GM21786 (cell line): ENCODE results near the gene DMGDH.

ENCODE experiments used
- ATAC-seq: cut with Tn5 transposase; IDR thresholded peaks from one replicate; pipeline ENCODE4 v1.9.1; 2021; ENCODE audit not compliant: unreplicated experiment

DMGDH gene

DNA sequence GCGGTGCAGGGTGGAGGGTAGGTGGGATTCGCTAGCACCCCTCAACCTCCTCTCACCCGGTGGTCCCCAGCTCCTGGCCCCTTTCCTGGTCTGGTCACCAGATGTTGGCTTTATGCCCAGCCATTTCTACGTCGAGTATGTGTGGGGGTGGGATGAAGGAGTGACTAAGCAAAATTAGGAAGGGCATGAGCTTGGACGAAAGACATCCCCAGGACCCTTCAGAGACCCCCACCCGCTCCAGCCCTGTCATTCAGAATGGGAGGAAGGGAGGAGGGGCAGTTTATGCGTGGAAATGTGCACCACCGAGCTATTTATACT is 835 bp upstream of the DMGDH start:
- ATAC-seq: no peak

GRCh38 chr5:79062436-79062835 is 7.0 kb downstream of the DMGDH start:
- no peak for ATAC-seq

DNA sequence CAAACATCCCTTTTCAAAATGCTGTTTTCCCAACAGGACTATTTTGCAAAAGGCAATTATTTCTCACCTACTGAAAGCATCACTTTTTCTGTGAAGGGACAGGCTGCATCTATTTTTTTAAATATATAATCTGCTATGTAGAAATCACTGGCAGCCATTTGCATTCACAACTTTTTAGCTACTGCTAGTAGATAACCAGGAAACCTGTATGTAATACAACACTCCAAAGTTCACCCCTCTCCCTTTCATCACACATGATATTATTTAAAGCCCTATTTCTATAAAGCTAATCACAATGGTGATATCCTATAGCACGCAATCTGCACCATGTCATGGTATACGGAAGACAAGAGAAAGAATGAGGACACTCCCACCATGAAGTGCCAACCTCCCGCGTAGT is 9.8 kb downstream of the DMGDH start:
- no peak for ATAC-seq

- ATAC-seq: no peak
These were observed 12.6 kb downstream of the DMGDH start for GRCh38 chr5:79056847-79057246.

GRCh38 chr5:79055017-79055416 is 14.5 kb downstream of the DMGDH start:
- ATAC-seq: no peak

DNA sequence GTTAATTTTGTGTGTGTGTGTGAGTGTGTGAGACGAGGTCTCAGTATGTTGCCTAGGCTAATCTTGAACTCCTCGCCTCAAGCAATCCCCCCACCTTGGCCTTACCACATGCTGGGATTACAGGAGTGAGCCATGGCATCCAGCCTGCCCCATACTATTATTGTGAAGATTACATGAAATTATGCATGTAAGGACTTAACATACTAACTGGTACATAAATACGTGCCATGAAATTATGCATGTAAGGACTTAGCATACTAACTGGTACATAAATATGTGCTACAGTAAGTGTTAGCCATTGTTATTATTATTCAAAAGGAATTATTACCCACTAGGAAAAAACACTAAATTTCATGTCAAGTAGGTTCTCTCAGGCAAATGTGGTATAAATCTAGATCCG is 16.2 kb downstream of the DMGDH start:
- ATAC-seq: no peak

DNA sequence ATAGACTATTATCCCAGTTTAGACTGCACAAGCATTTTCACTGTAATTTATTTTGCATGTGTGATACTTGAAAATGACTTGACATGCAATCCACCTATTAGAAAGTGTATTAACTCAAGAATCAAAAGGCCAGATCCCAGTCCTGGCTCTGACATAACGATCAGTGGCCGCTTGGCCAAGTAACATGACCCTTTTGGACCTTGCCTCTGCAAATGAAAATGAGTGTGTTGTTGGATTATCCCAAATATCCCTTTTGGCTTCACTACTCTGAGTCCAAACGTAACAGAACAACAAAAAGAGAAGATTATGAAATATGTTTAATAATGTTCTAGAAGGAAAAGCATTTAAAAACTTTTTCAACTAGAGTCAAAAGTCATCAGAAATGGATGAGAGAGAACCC is 19.0 kb downstream of the DMGDH start:
- no peak for ATAC-seq

DNA sequence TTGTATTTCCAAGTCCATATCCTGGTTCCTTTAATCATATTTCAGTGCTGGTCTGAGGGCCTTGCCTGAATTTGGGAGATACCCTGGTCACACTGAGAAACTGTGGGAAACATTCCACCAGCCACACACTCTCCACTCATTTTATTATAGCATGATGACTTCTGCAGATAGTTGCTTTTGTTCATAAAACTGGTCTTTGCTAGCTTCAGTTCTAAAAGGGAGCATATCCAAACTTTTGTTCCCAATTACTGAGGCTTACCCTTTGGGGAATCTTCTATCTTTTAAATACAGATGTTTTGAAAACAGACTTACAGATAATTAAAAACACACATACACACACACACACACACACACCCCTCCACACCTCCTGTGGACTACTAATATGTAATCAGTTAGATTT is 21.0 kb downstream of the DMGDH start:
- ATAC-seq: no peak

DNA sequence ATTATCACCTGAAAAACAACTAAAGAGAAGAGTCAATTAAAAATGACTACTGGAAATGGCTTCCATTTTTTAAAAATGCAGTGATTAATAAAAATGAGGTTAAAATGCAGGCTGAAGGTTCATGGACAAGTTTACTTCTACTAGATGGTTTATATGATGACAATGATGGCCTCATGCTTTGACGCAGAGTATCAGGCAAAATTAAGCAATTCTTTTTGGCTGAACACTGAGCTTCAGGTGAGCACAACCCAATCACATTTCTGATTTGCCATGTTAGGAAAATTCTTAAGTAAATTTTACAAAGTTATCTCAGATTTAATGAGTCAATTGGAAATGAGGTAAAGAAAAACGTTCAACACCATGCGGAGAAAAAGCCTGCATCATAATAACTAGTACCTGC is 22.3 kb downstream of the DMGDH start:
- no peak for ATAC-seq

DNA sequence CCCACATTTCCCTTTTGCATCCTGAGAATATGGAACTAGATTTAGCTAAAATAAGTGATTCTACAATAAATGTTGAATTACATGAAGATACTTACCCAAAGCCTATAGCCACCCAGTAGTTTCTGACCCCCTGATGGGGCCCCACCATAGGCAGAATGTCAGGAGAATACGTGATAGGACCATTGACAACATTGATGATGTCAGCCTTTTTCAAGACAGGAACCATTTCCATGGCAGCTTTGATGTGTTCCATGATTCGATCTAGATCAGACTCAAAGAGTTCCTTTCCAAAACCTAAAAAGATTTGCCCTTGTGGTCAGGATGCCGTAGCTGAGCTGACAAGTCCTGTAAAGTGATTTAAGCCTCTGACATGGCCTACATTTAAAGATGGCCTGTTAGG is 27.3 kb downstream of the DMGDH start:
- no peak for ATAC-seq

DNA sequence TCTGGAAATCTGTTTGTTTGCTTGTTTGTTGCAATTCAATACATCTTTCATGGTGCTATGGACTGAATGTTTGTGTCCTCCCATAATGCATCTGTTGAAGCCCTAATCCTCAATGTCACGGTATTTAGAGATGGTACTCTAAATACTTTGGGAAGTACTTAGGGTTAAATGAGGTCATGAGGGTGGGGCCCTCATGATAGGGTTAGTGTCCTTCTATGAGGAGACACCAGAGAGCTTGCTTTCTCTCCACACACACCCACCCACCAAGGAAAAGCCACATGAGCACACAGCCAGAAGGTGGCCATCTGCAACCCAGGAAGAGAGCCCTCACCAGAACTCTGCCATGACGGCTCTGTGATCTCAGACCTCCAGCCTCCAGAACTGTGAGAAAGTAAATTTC is 32.7 kb downstream of the DMGDH start:
- ATAC-seq: no peak

DNA sequence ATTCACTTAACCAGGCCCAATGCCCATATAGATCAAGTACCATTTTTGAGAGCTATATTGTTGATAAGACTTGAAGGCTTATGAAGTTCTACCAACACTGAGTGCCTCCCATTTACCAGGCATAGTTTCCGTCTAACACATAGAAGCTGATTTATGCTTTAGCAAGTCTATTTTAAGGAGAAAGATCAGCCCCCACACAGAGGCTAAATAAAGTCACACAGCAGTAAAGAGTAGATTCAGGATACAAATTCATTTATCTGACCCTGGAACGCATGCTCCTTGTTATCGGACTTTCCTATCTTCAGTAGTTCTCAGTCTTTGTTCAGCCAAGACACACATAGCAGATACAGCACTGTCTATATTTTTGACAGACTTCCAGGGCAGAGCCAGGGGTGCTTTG is 34.2 kb downstream of the DMGDH start:
- no peak for ATAC-seq

GRCh38 chr5:79032782-79033181 is 36.7 kb downstream of the DMGDH start:
- ATAC-seq: no peak

DNA sequence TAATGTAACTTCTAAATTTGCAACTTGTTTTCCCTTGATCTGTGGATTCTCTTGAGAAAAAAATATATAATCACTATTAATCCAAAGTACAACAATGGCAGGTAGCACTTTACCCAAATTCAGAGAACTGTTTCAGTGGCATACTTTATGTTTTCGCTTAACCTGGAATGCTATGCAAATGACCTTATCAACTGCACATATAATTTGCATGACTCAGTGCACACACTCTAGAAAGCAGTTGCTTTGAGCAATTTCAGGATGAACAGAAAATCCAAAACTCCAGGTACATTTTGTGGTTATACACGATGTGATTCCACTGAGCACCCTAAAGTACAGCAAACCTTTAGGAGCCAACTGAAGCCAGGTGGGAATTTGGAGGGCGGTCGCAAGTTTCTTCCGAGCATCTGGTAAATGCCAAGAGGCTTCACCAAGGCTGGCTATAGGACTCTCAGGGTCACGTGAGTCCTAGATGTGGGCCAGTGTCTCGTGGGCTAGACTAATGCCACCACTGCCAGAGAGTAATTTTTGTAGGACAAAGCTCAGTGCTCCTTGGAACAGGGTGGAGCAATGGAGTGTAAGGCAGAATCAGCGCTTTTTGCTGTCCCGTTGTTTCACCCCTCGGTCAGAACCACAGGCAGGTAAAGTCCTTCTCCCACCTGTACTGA is 37.3 kb downstream of the DMGDH start:
- ATAC-seq: no peak

- ATAC-seq: no peak
These were observed 38.0 kb downstream of the DMGDH start for GRCh38 chr5:79031485-79031867.

DNA sequence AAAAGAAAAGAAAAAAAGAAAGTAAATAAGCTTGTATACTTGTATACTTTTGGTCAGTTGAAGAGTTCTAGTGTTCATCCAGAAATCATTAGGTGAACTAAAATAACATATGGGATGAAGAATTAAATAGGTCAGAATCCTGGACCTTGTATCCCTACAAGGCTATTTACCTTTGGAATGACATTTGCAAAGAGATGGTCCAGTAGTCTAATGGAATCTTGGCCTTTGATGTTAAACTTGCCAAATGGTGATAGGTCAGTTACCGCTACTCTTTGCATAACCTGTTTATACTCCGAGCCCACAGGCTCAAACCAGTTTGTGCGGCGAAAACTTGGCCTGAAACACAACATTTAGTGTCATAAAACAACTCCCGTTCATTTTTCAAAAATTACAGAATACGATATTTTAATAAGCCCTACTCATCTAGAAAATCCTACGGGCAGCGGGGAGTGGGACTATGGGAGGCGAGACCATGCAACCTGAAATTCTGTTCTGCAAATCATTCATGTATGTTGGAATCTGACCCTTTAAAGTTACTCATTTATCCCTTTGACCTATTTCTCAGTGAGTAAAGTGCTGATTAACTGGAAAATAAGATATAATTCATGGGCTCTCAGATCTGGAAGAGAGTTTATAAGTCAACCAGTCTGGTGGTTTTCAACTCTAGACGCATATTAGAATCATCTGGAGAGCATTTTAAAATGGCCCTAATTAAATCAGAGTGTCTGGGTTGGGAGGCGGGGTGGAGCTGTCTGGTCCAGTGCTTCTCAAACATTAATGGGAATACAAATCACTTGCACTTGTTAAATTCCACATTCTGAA is 38.6 kb downstream of the DMGDH start:
- no peak for ATAC-seq

- no peak for ATAC-seq
These were observed 44.4 kb downstream of the DMGDH start for GRCh38 chr5:79025054-79025472.

DNA sequence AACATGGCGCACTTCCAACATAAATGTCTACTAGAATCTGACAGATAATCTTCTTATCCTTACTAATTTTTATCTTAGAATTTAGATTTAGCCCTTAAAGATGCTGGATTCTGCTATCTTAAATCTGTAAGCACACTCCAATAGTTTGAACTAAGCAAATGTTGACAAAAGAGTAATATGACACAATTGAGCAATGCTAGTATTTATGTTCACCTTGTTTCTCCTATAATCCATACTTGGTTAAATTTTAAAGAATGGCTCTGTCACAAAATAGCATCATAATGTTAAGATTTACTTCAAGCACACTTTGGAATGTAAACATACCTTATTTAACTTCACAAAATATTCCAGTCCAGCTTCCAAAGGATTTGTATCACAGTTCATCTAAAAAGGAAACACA is 45.5 kb downstream of the DMGDH start:
- ATAC-seq: no peak

DNA sequence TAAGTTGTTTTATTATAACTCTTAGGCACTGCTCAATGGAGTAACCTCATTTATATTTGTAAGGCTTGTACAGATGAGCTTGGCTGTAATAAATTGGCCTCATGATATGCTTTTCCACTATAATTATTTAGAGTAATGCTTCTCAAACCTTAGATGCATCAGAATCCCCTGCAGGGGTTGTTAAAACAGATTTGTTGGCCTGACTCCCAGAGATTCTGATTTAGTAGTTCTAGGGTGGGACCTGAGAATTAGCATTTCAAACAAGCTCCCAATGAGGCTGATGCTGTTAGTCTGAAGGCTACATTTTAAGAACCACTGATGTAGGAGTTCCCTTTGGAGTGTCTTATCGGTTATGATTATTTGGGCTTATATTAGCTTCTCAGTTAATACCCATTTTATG is 46.1 kb downstream of the DMGDH start:
- no peak for ATAC-seq

DNA sequence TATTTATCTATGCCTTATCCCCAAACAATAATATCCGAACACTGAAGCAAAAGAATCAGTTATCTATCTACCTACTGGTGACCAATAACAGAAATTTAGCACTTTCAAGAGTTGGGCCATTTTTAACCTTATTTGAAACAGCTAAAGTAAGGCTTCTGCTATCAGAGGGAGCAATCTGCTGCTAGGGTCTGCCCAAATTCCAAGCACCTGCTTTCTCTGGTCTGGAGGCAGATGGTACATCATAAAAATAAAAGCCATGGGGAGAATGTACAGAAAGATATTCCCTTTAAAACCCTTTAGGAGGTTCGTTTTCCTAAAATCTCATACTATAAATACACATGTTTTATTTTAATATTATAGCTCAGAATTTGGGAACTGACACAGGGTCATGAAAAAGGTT is 46.7 kb downstream of the DMGDH start:
- no peak for ATAC-seq

- ATAC-seq: no peak
These were observed 47.7 kb downstream of the DMGDH start for GRCh38 chr5:79021753-79022152.

DNA sequence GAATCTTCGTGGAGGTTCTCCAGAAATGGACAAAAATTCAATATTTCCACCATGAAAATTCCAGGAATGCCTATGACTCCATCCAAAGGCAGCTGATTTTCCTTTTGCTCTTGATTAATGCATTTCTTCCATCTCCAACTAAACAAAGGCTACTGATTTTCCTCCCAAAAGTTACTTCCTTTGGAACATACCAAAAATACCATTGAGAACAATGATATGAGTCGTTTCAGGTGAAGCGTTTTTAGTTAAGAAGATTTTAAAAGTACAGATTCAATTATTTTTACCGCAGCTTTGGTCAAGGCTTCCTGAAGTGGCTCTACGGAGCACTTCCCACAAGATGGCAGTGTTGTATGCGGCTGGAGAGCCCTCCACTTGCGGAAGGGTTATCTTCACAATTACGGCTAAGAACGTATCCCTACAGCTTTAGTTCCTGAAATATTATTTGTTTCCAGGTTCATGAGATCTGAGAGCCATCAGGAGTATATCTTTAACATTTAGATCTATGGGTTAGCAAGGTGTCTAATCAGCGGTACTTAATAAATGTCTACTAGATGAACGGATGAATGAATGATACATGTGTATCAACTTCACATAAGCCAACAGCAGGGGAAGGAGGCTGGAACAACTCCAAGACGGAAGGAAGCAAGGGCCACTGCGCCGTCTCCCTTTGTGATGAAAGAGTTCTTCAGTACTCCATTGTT is 48.5 kb downstream of the DMGDH start:
- ATAC-seq: no peak
